Fibroblast of lung (primary cell): ENCODE results near the gene DCDC2. TPM values are rescaled to one million over a fixed set of nuclear protein-coding genes. Genes with fewer than 3 reads are reported as not detected.

ENCODE experiments used
- DNase-seq, 2 donors: peaks; one replicate each; pipeline versions ENCODE4 v3.0.0 to v3.0.0-alpha.2; 2010; ENCODE audit warnings: low read depth in 2 of 2
- H2AFZ ChIP-seq: 2 replicates; pipeline ENCODE4 v1.5.1; 2012; ENCODE audit warnings: low read length, control low read depth, inconsistent platforms
- H3K27ac ChIP-seq: 2 replicates; pipeline ENCODE4 v1.5.1; 2011; ENCODE audit warnings: low read length, control low read depth; ENCODE audit not compliant: insufficient read depth
- H3K27me3 ChIP-seq: 2 replicates; pipeline ENCODE4 v1.5.1; 2011; ENCODE audit warnings: mild to moderate bottlenecking, low read length; ENCODE audit not compliant: control insufficient read depth, insufficient read depth
- H3K36me3 ChIP-seq: 2 replicates; pipeline ENCODE4 v1.5.1; 2011; ENCODE audit warnings: low read length; ENCODE audit not compliant: control insufficient read depth, insufficient read depth
- H3K4me1 ChIP-seq: 2 replicates; pipeline ENCODE4 v1.5.1; 2011; ENCODE audit warnings: low read length; ENCODE audit not compliant: control insufficient read depth, insufficient read depth; ENCODE audit errors: extremely low read depth
- H3K4me2 ChIP-seq: 2 replicates; pipeline ENCODE4 v1.5.1; 2011; ENCODE audit warnings: low read length, control low read depth; ENCODE audit not compliant: insufficient read depth; ENCODE audit errors: extremely low read depth
- H3K4me3 ChIP-seq, 4 experiments: fragments of 200-600 bp in 1 of 4; sonication (generic) in 1 of 4; replicated peaks in 1 of 4; 2 replicates each; pipeline ENCODE4 v1.5.1; 2011 to 2016; ENCODE audit warnings: low read length in 4 of 4, low read depth in 3 of 4, mild to moderate bottlenecking in 3 of 4, control low read depth in 2 of 4, inconsistent platforms in 1 of 4, mixed read lengths in 1 of 4; ENCODE audit not compliant: insufficient read depth in 1 of 4; ENCODE audit errors: control extremely low read depth in 1 of 4
- H3K79me2 ChIP-seq: 2 replicates; pipeline ENCODE4 v1.5.1; 2012; ENCODE audit warnings: mild to moderate bottlenecking, low read length, inconsistent platforms; ENCODE audit not compliant: control insufficient read depth, insufficient read depth
- H3K9ac ChIP-seq: 2 replicates; pipeline ENCODE4 v1.5.1; 2011; ENCODE audit warnings: mild to moderate bottlenecking, low read length, control low read depth; ENCODE audit not compliant: insufficient read depth
- H3K9me3 ChIP-seq: 2 replicates; pipeline ENCODE4 v1.5.1; 2012; ENCODE audit warnings: low read depth, low read length; ENCODE audit not compliant: control insufficient read depth, insufficient read depth
- H4K20me1 ChIP-seq: 2 replicates; pipeline ENCODE4 v1.5.1; 2011; ENCODE audit warnings: low read length; ENCODE audit not compliant: control insufficient read depth, insufficient read depth; ENCODE audit errors: extremely low read depth
- EZH2 ChIP-seq: IDR thresholded peaks from 2 replicates; pipeline ENCODE4 v1.5.1; 2012; ENCODE audit warnings: low read length, control low read depth, mild to moderate bottlenecking; ENCODE audit errors: missing control alignments
- polyA plus RNA-seq, 2 donors: library from polyadenylated mRNA; depleted of rRNA in 1 of 2; stranded (reverse) in 1 of 2; unstranded in 1 of 2; fragments of >200 nt; gene quantifications; 2 replicates each; pipeline ENCODE4 v1.2.1, GENCODE V29; 2011 to 2012; ENCODE audit warnings: missing spikeins in 1 of 2
- total RNA-seq: library from RNA; depleted of rRNA; stranded (reverse); fragments of >200 nt; gene quantifications from 2 replicates; pipeline ENCODE4 v1.2.1, GENCODE V29; 2014
- TF ChIP-seq, protein P1 (sequence below), 2 donors: IDR thresholded peaks in 1 of 2; conservative IDR thresholded peaks in 1 of 2; 1 replicate in 1 of 2; 2 replicates in 1 of 2; pipeline ENCODE4 v1.5.1; 2011 to 2012; ENCODE audit warnings: low read length in 2 of 2, control low read depth in 1 of 2, inconsistent platforms in 1 of 2, low read depth in 1 of 2, mild to moderate bottlenecking in 1 of 2

The DCDC2 gene
- total and polyA plus RNA-seq, 2 donors (not counting 1 experiment from before 2014, with no cell fraction given), result 0.01 TPM; not detected in 1

DNA sequence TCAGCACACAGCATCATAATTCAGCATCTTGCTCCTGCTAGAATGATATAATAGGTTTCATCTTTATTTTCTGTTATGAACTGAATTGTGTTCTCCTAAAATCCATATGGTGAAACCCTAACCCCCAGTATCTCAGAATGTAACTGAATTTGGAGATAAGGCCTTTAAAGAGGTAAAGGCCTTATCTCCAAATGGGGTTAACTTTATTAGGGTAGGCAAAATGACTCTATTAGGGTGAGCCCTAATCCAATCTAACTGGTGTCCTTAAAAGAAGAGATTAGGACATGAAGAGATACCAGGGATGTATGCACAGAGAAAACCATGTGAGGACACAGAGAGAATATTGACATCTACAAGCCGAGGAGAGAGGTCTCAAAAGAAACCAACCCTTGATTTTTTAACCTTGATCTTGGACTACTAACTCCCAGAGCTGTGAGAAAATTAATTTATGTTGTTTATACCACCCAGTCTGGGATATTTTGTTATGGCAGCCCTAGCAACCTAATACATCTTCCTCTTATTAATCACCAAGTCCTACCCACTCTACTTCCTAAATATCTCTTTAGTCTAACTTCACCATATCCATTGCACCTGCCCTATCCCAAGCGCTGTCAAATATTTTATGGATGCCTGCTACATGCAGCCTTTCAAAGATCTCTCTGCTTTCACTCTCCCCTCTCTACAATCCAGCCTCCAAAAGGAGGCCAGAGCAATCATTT lies 36.4 kb upstream of the DCDC2 start:
- Histone ChIP-seq H3K4me1 (no peaks in the 10 kb centered on the region), H3K9ac (no peak overlapping the region), H3K4me3 (no peak overlapping the region), H3K4me2 (no peak overlapping the region), H4K20me1 (no peaks in the 10 kb centered on the region), H3K27me3 (no peaks in the 10 kb centered on the region), H3K9me3 (no peaks in the 10 kb centered on the region), H3K36me3 (no peaks in the 10 kb centered on the region), H2AFZ (no peak overlapping the region), H3K79me2 (no peaks in the 10 kb centered on the region), H3K27ac (no peak overlapping the region)
- no peak for DNase-seq
- TF ChIP-seq, protein P1, sequence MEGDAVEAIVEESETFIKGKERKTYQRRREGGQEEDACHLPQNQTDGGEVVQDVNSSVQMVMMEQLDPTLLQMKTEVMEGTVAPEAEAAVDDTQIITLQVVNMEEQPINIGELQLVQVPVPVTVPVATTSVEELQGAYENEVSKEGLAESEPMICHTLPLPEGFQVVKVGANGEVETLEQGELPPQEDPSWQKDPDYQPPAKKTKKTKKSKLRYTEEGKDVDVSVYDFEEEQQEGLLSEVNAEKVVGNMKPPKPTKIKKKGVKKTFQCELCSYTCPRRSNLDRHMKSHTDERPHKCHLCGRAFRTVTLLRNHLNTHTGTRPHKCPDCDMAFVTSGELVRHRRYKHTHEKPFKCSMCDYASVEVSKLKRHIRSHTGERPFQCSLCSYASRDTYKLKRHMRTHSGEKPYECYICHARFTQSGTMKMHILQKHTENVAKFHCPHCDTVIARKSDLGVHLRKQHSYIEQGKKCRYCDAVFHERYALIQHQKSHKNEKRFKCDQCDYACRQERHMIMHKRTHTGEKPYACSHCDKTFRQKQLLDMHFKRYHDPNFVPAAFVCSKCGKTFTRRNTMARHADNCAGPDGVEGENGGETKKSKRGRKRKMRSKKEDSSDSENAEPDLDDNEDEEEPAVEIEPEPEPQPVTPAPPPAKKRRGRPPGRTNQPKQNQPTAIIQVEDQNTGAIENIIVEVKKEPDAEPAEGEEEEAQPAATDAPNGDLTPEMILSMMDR (conservative IDR thresholded peaks at IDR 0.05 in 1 of 2, IDR thresholded peaks at IDR 0.05 in 1 of 2; ENCODE audit: low read depth in 1 of 2, low read length in 2 of 2), result no peak
- TF ChIP-seq EZH2, result no peak

DNA sequence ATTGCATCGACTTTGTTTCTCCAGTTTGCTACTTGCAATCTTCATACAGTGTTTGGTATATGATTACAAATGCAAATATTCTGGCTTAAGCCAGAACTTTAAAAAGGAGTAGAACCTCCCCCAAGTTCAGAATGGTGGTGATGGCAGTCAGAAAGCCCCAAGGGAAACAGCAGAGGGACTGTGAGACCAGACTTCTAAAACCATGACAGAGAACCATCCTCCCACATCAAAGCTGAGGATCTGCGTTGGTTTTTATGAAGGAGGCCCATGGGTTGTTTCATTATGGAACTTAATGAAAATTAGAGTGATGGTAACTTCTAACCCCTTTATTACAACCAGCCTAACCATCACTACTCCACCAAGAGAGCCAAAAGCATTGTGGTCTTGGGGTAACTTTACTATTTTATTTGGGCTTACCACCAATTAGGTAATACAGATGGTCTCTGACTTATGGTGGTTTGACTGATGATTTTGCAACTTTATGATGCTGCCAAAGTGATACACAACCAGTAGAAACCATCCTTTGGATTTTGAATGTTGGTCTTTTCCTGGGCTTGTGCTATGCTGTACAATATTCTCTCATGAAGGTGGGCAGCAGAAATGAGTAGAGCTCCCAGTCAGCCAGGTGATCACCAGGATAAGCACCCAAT lies 34.0 kb upstream of the DCDC2 start:
- Histone ChIP-seq H3K4me1 (no peaks in the 10 kb centered on the region), H3K9me3 (no peaks in the 10 kb centered on the region), H3K4me3 (no peak overlapping the region), H3K4me2 (no peak overlapping the region), H3K9ac (no peak overlapping the region), H3K79me2 (no peaks in the 10 kb centered on the region), H3K27ac (no peak overlapping the region), H3K27me3 (no peaks in the 10 kb centered on the region), H2AFZ (no peak overlapping the region), H3K36me3 (no peaks in the 10 kb centered on the region), H4K20me1 (no peaks in the 10 kb centered on the region)
- DNase-seq, result no peak
- no peak for TF ChIP-seq EZH2
- TF ChIP-seq, protein P1 (conservative IDR thresholded peaks at IDR 0.05 in 1 of 2, IDR thresholded peaks at IDR 0.05 in 1 of 2; ENCODE audit: low read depth in 1 of 2, low read length in 2 of 2), result no peak

DNA sequence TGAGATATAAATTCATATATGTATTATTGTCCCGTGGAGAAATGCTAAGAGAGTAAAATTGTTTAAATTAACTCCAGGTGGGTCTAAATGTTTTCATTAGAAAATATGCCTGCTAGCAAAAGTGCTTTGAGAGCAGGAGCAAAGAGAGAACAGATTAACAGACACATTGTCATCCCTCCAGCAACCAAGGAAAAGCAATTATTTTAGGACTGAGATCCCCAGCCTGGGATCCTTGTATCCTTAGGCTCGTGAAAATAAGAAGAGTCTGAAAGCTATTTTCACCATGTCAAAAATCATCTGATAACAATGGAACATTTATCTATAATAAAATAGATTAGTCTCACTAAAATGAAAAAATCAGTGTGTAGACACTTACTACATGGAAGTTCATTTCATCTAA lies 33.3 kb upstream of the DCDC2 start:
- TF ChIP-seq EZH2, result no peak
- TF ChIP-seq, protein P1 (conservative IDR thresholded peaks at IDR 0.05 in 1 of 2, IDR thresholded peaks at IDR 0.05 in 1 of 2; ENCODE audit: low read depth in 1 of 2, low read length in 2 of 2), result no peak
- Histone ChIP-seq H3K27me3 (no peaks in the 10 kb centered on the region), H3K9ac (no peak overlapping the region), H3K79me2 (no peaks in the 10 kb centered on the region), H4K20me1 (no peaks in the 10 kb centered on the region), H3K9me3 (no peaks in the 10 kb centered on the region), H3K36me3 (no peaks in the 10 kb centered on the region), H3K4me2 (no peak overlapping the region), H3K4me3 (no peak overlapping the region), H2AFZ (no peak overlapping the region), H3K4me1 (no peaks in the 10 kb centered on the region), H3K27ac (no peak overlapping the region)
- no peak for DNase-seq
